Activated CD8-positive, alpha-beta memory T cell treated with anti-CD3 and anti-CD28 coated beads for 48 hours (primary cell): ENCODE results near the gene MAP4K5.

Source experiments
- DNase-seq, 3 experiments: peaks; one replicate each; pipeline ENCODE4 v3.0.0-alpha.2; 2020; ENCODE audit warnings: low read depth in 2 of 3, low spot score in 2 of 3

The MAP4K5 gene

GRCh38 chr14:50477760-50478159 is 54.6 kb downstream of the MAP4K5 start:
- no peak for DNase-seq

- DNase-seq = no peak
Observed at GRCh38 chr14:50476134-50476533, 56.2 kb downstream of the MAP4K5 start.

GRCh38 chr14:50475460-50475859 is 56.9 kb downstream of the MAP4K5 start:
- DNase-seq = no peak

GRCh38 chr14:50471838-50472465 is 60.4 kb downstream of the MAP4K5 start:
- DNase-seq = no peak

DNA sequence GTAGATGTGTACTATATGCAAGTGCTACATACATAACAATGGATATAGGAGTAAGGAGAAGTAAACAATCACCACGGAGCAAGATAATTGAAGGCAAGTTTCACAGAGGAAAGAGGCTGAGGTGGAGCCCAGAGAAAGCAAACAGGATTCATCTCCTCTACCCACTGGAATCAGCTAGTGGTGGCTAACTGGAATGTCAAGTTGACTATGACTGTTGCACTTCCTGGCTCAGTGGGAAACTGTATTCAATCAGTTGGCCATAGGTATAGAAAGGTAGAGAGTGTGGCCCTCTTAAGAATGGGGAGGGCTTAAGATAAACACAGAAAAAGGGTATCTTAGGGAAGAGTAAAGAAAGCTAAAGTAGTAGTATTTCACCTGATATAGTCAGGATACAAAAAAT is 62.4 kb downstream of the MAP4K5 start:
- no peak for DNase-seq

- DNase-seq = no peak
Observed at GRCh38 chr14:50462111-50462510, 70.3 kb downstream of the MAP4K5 start.

- no peak for DNase-seq
Observed at GRCh38 chr14:50453869-50454268, 78.5 kb downstream of the MAP4K5 start.

GRCh38 chr14:50452979-50453705 is 79.2 kb downstream of the MAP4K5 start:
- DNase-seq = no peak

GRCh38 chr14:50452296-50452695 is 80.1 kb downstream of the MAP4K5 start:
- DNase-seq = no peak

- no peak for DNase-seq
Observed at GRCh38 chr14:50451854-50452253, 80.5 kb downstream of the MAP4K5 start.

DNA sequence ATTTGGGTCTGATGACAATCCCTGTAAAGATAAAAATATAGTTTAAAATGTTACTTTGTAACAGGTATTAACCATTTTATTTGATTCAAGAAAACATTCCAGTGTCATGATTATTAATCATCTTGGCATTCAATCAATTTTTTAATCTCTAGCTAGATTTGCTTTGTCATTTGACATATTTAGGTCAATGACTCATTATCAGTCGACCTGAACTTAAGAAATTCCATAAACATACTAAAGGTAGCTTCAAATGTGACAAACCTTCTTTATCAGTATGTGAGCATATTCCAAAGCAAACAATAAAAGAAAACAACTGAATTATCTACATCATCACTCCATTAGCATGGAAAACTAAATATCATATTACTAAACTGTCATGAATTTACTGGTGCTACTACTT is 84.9 kb downstream of the MAP4K5 start:
- DNase-seq = no peak

DNA sequence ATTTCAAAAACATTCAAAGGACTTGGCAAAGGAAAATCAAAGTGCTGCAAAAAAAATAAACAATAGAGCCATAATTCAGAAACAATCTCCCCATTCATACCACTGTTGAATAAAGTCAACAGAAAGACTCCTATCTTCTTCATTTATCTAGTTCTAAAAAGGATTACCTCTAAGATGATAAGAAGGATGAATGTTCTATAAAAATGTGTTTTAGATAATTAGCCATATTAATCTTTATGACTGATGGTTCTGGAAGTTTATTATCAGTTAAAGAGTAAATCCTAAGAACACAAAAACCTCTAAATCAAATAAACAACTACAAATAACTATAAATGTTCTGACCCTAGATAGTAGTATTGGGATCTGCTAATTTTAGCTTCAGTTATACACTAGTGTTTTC is 97.8 kb downstream of the MAP4K5 start:
- no peak for DNase-seq

GRCh38 chr14:50432131-50432530 is 100.2 kb downstream of the MAP4K5 start:
- DNase-seq = no peak

- DNase-seq = no peak
Observed at GRCh38 chr14:50425816-50426215, 106.6 kb downstream of the MAP4K5 start.

DNA sequence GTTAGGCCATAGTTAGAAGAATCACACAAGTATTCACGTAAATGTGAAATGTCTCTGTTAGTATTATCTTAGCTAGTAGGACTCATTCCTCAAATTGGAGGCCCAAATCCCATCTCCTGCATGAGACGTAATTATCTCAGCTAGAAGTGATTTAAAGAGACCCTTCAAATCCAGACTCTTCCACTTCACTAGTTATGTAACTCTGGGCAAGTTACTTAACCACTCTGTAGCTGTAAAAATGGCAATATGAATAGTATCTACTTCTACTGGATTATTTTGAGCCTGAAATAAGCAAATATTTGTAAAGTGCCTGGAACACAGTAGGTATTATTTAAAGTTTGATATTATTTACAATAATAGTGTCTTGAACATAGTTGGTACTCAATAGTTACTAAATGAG is 107.3 kb downstream of the MAP4K5 start:
- DNase-seq = no peak

- no peak for DNase-seq
Observed at GRCh38 chr14:50423529-50423928, 108.8 kb downstream of the MAP4K5 start.

GRCh38 chr14:50421499-50421898 is 110.9 kb downstream of the MAP4K5 start:
- DNase-seq = no peak

GRCh38 chr14:50417853-50418252 is 114.5 kb downstream of the MAP4K5 start:
- no peak for DNase-seq

DNA sequence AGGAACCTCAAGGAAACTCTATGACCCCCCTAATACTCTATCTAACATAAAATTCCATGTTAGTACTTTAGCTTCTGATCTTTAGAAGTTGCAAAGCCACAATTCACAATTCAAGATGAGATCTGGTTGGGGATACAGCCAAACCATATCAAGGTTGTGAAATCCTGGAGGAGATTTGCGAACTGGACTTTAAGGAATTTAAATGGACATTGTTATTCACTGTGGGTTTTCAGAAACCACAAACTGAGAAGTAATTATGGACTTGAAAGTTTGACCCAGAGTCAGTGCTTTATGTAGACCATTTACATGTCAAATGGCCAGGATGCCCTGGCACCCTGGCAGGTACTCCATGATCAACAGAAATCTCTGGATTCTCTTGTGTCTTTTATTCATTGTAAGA is 121.4 kb downstream of the MAP4K5 start:
- DNase-seq = no peak

DNA sequence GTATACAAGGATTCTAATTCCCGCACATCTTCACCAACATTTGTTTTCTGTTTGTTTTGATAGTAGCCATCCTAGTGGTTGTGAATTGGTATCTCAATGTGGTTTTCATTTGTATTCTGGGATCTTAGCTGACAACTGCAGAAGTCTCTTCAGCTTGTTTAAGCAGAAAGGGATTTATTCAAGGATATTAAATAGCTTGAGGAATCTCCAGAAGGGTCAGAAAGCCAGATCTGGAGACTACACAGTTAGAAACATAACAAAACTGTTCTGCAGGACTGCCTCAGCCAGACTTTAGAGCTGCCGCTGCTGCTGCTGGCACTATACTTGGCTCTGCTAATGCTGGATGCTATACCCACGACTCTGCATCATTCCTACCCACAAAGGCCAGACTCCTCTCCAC is 122.3 kb downstream of the MAP4K5 start:
- DNase-seq = no peak

- no peak for DNase-seq
Observed at GRCh38 chr14:50407111-50407812, 125.1 kb downstream of the MAP4K5 start.

DNA sequence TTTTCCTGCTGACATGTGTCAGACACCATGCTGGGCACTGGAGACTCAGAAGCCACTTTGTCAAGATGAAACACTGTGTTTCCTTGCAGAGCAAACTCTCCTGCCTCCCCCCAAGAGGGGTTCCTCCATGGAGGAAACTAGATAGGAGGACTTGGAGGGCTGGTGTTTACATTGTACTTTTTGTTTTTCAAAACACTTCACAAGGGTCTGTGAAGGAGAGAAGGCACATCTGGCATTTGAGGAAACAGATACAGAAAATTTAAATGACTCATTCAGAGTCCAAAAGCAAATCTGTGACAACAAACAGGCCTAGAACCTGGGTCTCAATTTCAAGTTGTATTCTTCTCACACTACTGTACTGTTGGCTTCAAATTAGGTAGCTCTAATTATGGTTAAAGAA is 128.9 kb downstream of the MAP4K5 start:
- no peak for DNase-seq
